Lower leg skin (tissue), 3 donors: ENCODE data around the gene VDR.

Source experiments
- POLR2A ChIP-seq, 2 donors: fragments of 450-650 bp; IDR thresholded peaks; one replicate each; pipeline ENCODE4 v1.6.1; 2016 to 2017; ENCODE audit warnings: antibody characterized with exemption in 2 of 2, mild to moderate bottlenecking in 1 of 2, moderate library complexity in 1 of 2
- TF ChIP-seq, protein P1 (sequence below), 3 donors: fragments of 450-650 bp; IDR thresholded peaks; one replicate each; pipeline ENCODE4 v1.5.1; 2016; ENCODE audit warnings: antibody characterized with exemption in 3 of 3, mild to moderate bottlenecking in 3 of 3, moderate library complexity in 2 of 3

DNA sequence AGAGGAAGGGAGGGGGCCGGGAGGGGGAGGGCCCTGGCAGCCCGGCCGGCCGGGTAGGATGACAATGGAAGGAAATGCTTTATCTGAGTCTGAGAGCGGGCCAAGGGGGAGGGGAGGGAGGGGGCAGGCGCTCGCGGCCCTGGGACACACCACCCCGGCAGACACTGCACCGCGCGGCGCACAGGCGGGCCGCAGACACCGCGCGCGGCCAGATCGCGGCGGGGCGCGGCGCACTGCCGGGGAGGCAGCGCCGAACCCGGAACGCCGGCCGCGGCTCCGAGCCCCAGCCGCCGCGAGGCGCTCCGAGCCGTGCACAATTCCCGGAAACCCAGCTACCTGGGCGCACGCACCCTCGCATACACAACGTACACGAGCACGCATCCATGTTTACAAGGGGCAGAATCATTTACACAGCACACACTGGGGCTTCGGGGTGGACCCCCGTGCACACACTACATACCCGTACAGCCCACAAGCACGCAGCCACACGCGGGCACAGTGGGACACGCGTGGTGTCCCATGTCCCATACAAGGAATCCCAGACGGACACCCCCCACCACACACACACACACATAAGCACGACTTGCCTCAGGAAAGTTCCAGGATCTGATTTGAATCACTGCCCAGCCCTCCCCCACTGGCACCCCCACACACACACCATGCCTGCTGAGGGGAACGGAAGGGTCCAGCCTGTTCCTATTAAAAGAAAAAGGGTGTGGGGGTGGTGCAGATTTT is 84.7 kb downstream of the VDR start, which contains the start of gene HDAC7:
- TF ChIP-seq, protein P1, sequence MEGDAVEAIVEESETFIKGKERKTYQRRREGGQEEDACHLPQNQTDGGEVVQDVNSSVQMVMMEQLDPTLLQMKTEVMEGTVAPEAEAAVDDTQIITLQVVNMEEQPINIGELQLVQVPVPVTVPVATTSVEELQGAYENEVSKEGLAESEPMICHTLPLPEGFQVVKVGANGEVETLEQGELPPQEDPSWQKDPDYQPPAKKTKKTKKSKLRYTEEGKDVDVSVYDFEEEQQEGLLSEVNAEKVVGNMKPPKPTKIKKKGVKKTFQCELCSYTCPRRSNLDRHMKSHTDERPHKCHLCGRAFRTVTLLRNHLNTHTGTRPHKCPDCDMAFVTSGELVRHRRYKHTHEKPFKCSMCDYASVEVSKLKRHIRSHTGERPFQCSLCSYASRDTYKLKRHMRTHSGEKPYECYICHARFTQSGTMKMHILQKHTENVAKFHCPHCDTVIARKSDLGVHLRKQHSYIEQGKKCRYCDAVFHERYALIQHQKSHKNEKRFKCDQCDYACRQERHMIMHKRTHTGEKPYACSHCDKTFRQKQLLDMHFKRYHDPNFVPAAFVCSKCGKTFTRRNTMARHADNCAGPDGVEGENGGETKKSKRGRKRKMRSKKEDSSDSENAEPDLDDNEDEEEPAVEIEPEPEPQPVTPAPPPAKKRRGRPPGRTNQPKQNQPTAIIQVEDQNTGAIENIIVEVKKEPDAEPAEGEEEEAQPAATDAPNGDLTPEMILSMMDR (IDR thresholded peaks at IDR 0.05) = no peak
- no peak for TF ChIP-seq POLR2A (IDR thresholded peaks at IDR 0.05)
